HepG2 (cell line): ENCODE data around the gene PIGW. TPM values are rescaled to one million over a fixed set of nuclear protein-coding genes. Genes with fewer than 3 reads are reported as not detected.
A peak's percentile ranks its signal among the peaks of the same experiment; 100 is the strongest.

Experiments used
- HDAC1 ChIP-seq: sonication (generic); formaldehyde crosslinking; IDR thresholded peaks from 2 replicates; pipeline ENCODE4 v1.5.1; 2020; ENCODE audit warnings: mild to moderate bottlenecking, missing genetic modification reagents
- KMT2B ChIP-seq: IDR thresholded peaks from 2 replicates; pipeline ENCODE4 v1.6.1; 2016; ENCODE audit warnings: missing genetic modification reagents, missing compliant biosample characterization
- MED13 ChIP-seq: sonication (generic); formaldehyde crosslinking; IDR thresholded peaks from 2 replicates; pipeline ENCODE4 v1.5.0; 2020; ENCODE audit warnings: missing genetic modification reagents
- PRDM10 ChIP-seq: sonication (generic); formaldehyde crosslinking; IDR thresholded peaks from 2 replicates; pipeline ENCODE4 v1.4.0; 2020; ENCODE audit warnings: low read depth, missing genetic modification reagents
- ZBTB40 ChIP-seq, 2 experiments: fragments of 450-650 bp in 1 of 2; sonication (generic) in 1 of 2; formaldehyde crosslinking in 1 of 2; IDR thresholded peaks; 2 replicates each; pipeline versions ENCODE4 v1.6.1 to v1.8.0; 2016 to 2022; ENCODE audit warnings: antibody characterized with exemption in 1 of 2, mild to moderate bottlenecking in 1 of 2, missing genetic modification reagents in 1 of 2
- ZFP1 ChIP-seq: IDR thresholded peaks from 2 replicates; pipeline ENCODE4 v1.6.1; 2016
- ZNF225 ChIP-seq: sonication (generic); formaldehyde crosslinking; IDR thresholded peaks from 2 replicates; pipeline ENCODE4 v1.4.0; 2020; ENCODE audit warnings: mild to moderate bottlenecking, missing genetic modification reagents
- ZNF343 ChIP-seq: sonication (generic); formaldehyde crosslinking; IDR thresholded peaks from 2 replicates; pipeline ENCODE4 v1.4.0; 2020; ENCODE audit warnings: mild to moderate bottlenecking, missing genetic modification reagents
- ZNF773 ChIP-seq: sonication (generic); formaldehyde crosslinking; IDR thresholded peaks from 2 replicates; pipeline ENCODE4 v1.4.0; 2020; ENCODE audit warnings: missing genetic modification reagents, borderline replicate concordance
- polyA plus RNA-seq, 8 experiments: library from polyadenylated mRNA; depleted of rRNA in 3 of 8; stranded (reverse) in 7 of 8; unstranded in 1 of 8; fragments of >200 nt; fragmentation: Illumina TruSeq in 4 of 8; extraction: Trizol in 4 of 8; gene quantifications; 2 replicates each; pipeline versions ENCODE4 v1.2.1 to v1.2.3, GENCODE V29; 2011 to 2016; ENCODE audit warnings: low read depth in 4 of 8, missing spikeins in 1 of 8, mixed read lengths in 1 of 8; ENCODE audit not compliant: insufficient read depth in 1 of 8
- total RNA-seq, 5 experiments: library from RNA; depleted of rRNA; stranded (reverse); fragments of >200 nt; fragmentation: Illumina TruSeq; extraction: Trizol; gene quantifications; 2 replicates each; pipeline ENCODE4 v1.2.3, GENCODE V29; 2016; ENCODE audit warnings: low read depth in 1 of 5
- TF ChIP-seq, protein P1 (sequence below): sonication (generic); formaldehyde crosslinking; IDR thresholded peaks from 2 replicates; pipeline ENCODE4 v1.4.0; 2020; ENCODE audit warnings: mild to moderate bottlenecking, missing genetic modification reagents

The PIGW gene
- total and polyA plus RNA-seq, 2 of the 13 experiments (the other 11 are each of a cell fraction or from before 2014, with no cell fraction given): 9.0 to 24.0 TPM

DNA sequence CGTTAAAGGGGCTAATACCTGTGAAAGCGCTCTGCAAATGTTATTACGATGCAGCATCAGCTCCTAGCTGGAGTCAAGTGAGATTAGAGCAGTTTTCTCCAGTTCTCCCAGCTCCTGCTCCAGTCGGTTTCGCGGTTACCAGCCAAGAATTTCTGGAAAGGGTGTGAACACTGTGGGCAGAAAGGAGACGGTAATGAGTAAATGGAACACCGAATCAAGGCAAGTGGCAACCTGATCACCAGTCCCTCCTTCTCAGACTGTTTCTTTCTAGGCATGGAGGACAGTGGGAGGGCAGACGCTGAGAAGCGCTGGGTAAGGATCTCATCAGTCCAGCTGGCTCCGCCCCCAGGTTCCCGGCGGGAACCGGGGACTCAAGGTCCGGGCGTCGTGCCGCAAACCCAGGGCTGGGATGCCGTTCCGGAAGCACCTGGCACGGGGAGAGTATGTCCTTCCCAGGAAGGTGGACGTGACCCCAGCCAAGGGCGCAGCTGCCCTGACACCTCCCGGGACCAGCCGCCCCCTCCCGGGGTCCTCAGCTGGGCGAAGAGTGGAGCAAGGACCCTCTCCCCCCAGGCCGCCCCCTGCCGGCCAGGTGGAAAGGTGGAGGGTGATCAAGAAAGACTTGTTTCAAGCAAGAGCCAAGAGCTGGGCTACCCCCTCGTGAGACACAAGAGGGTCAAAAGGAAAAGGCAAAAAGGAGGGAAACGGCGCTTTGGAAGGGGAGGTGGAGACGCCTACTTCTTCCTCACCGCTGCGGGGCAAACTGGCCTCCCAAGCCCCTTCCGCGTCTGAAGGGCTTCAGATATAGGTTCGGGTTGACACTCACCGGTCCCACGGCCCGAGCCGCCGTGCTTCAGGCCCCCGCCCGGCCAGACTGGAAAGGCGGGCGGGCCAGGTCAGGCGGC lies 600 bp upstream of the PIGW start (continued):
- TF ChIP-seq PRDM10 (CRISPR knock-in tag) (no peak), HDAC1 (CRISPR knock-in tag) (0 out of 2 replicates have a peak, but pooled peaks have one; percentile 30), KMT2B (no peak), ZBTB40 (IDR thresholded peaks at IDR 0.05) (no peak), ZBTB40 (CRISPR knock-in tag; IDR thresholded peaks at IDR 0.05) (no peak; the same call in 1 of the 2 replicates), ZNF225 (CRISPR knock-in tag) (no peak), ZNF343 (no peak; the same call in 1 of the 2 replicates), ZNF773 (CRISPR knock-in tag) (no peak), MED13 (no peak), ZFP1 (CRISPR knock-in tag) (no peak)
- TF ChIP-seq, protein P1, sequence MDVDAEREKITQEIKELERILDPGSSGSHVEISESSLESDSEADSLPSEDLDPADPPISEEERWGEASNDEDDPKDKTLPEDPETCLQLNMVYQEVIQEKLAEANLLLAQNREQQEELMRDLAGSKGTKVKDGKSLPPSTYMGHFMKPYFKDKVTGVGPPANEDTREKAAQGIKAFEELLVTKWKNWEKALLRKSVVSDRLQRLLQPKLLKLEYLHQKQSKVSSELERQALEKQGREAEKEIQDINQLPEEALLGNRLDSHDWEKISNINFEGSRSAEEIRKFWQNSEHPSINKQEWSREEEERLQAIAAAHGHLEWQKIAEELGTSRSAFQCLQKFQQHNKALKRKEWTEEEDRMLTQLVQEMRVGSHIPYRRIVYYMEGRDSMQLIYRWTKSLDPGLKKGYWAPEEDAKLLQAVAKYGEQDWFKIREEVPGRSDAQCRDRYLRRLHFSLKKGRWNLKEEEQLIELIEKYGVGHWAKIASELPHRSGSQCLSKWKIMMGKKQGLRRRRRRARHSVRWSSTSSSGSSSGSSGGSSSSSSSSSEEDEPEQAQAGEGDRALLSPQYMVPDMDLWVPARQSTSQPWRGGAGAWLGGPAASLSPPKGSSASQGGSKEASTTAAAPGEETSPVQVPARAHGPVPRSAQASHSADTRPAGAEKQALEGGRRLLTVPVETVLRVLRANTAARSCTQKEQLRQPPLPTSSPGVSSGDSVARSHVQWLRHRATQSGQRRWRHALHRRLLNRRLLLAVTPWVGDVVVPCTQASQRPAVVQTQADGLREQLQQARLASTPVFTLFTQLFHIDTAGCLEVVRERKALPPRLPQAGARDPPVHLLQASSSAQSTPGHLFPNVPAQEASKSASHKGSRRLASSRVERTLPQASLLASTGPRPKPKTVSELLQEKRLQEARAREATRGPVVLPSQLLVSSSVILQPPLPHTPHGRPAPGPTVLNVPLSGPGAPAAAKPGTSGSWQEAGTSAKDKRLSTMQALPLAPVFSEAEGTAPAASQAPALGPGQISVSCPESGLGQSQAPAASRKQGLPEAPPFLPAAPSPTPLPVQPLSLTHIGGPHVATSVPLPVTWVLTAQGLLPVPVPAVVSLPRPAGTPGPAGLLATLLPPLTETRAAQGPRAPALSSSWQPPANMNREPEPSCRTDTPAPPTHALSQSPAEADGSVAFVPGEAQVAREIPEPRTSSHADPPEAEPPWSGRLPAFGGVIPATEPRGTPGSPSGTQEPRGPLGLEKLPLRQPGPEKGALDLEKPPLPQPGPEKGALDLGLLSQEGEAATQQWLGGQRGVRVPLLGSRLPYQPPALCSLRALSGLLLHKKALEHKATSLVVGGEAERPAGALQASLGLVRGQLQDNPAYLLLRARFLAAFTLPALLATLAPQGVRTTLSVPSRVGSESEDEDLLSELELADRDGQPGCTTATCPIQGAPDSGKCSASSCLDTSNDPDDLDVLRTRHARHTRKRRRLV (CRISPR knock-in tag): no peak
